Type B pancreatic cell (in vitro differentiated cells): Measurements from ENCODE around the gene HTR3E. TPM values are rescaled to one million over a fixed set of nuclear protein-coding genes. Genes with fewer than 3 reads are reported as not detected.
A peak's percentile ranks its signal among the peaks of the same experiment; 100 is the strongest.
"Not testable (repeated sequence)": the region's sequence is repeated elsewhere in the genome, so short reads cannot be mapped to it uniquely, and the experiment has no call there.

Experiments
- DNase-seq: peaks from one replicate; pipeline ENCODE4 v3.0.0; 2021; ENCODE audit warnings: mixed read lengths; ENCODE audit not compliant: unreplicated experiment; ENCODE audit errors: extremely low spot score
- H3K27ac Mint-ChIP-seq: 2 replicates; pipeline ENCODE4 v1.8.0; 2021; ENCODE audit warnings: mild to moderate bottlenecking, mixed read lengths
- H3K27me3 Mint-ChIP-seq: 2 replicates; pipeline ENCODE4 v1.8.0; 2021; ENCODE audit warnings: mixed read lengths
- H3K36me3 Mint-ChIP-seq: 2 replicates; pipeline ENCODE4 v1.8.0; 2021; ENCODE audit warnings: mixed read lengths
- H3K4me1 Mint-ChIP-seq: one replicate; pipeline ENCODE4 v1.8.0; 2021; ENCODE audit warnings: mixed read lengths; ENCODE audit not compliant: unreplicated experiment
- H3K4me3 Mint-ChIP-seq: 2 replicates; pipeline ENCODE4 v1.8.0; 2021; ENCODE audit warnings: mild to moderate bottlenecking, mixed read lengths
- H3K9me3 Mint-ChIP-seq: 2 replicates; pipeline ENCODE4 v1.8.0; 2021; ENCODE audit warnings: mixed read lengths
- total RNA-seq: library from RNA; stranded (reverse); gene quantifications from 2 replicates; pipeline ENCODE4 v1.2.1, GENCODE V29; 2021; ENCODE audit warnings: low replicate concordance
- TF ChIP-seq, protein P1 (sequence below): fragments of 200-600 bp; sonication (generic); conservative IDR thresholded peaks from 2 replicates; pipeline ENCODE4 v1.5.0; 2021; ENCODE audit warnings: antibody characterized with exemption, mild to moderate bottlenecking

HTR3E gene
- total RNA-seq, 1 donor from 2014 or later = not detected

DNA sequence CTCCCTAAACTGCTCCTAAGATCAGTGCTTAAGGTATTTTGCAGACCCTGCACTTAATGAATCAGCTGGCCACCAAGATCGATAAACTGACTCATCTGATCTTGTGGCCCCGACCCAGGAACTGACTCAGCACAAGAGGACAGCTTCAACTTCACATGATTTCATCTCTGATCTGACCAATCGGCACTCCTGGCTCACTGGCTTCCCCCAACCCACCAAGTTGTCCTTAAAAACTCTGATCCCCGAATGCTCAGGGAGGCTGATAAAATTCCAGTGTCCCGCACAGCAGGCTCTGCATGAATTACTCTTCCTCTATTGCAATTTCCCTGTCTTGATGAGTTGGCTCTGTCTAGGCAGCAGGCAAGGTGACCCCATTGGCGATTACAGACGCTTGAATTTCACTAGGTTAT lies 13.5 kb downstream of the HTR3E start:
- no peaks in the 10 kb centered on the region for H3K9me3 Mint-ChIP-seq
- no peaks in the 10 kb centered on the region for H3K36me3 Mint-ChIP-seq
- TF ChIP-seq, protein P1, sequence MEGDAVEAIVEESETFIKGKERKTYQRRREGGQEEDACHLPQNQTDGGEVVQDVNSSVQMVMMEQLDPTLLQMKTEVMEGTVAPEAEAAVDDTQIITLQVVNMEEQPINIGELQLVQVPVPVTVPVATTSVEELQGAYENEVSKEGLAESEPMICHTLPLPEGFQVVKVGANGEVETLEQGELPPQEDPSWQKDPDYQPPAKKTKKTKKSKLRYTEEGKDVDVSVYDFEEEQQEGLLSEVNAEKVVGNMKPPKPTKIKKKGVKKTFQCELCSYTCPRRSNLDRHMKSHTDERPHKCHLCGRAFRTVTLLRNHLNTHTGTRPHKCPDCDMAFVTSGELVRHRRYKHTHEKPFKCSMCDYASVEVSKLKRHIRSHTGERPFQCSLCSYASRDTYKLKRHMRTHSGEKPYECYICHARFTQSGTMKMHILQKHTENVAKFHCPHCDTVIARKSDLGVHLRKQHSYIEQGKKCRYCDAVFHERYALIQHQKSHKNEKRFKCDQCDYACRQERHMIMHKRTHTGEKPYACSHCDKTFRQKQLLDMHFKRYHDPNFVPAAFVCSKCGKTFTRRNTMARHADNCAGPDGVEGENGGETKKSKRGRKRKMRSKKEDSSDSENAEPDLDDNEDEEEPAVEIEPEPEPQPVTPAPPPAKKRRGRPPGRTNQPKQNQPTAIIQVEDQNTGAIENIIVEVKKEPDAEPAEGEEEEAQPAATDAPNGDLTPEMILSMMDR = no peak
- no peaks in the 10 kb centered on the region for H3K4me1 Mint-ChIP-seq
- H3K27ac Mint-ChIP-seq = no peak overlapping the region
- no peak for DNase-seq
- no peak overlapping the region for H3K4me3 Mint-ChIP-seq
- peaks cover 4% of the 10 kb centered on the region for H3K27me3 Mint-ChIP-seq

DNA sequence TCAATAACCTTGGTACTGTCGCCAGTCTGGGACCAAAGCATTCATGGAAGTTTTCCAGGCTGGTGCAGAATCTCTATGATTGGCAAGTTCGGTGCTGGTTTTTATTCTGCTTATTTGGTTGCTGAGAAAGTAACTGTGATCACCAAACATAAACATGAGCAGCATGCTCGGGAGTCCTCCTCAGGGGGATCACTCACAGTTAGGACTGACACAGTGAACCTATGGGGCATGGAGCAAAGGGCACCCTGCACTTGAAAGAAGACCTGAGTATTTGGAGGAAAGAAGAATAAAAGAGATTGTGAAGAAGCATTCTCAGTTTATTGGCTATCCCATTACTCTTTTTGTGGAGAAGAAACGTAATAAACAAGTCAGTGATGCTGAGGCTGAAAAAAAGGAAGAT lies 19.2 kb downstream of the HTR3E start:
- TF ChIP-seq, protein P1 = no peak
- Mint-ChIP-seq H3K27ac (no peak overlapping the region), H3K4me1 (no peaks in the 10 kb centered on the region), H3K4me3 (no peak overlapping the region), H3K27me3 (peaks cover 10% of the 10 kb centered on the region), H3K9me3 (no peaks in the 10 kb centered on the region), H3K36me3 (no peaks in the 10 kb centered on the region)
- DNase-seq = no peak

DNA sequence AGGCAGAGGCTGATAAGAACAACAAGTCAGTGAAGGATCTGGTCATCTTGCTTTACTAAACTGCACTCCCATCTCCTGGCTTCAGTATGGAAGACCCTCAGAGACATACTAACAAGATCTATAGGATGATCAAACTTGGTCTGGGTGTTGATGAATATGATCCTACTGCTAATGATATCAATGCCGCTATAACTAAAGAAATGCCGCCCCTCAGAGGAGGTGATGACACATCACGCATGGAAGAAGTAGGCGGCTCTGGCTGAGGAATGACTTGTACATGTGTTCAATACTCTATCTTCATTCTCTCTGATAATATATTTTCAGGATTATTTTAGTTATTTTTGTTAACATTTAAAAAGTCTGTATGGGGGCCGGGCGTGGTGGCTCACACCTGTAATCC lies 20.8 kb downstream of the HTR3E start:
- Mint-ChIP-seq H3K36me3 (no peaks in the 10 kb centered on the region), H3K27ac (no peak overlapping the region), H3K4me1 (no peaks in the 10 kb centered on the region), H3K27me3 (peaks cover 10% of the 10 kb centered on the region), H3K4me3 (no peak overlapping the region), H3K9me3 (no peaks in the 10 kb centered on the region)
- no peak for DNase-seq
- TF ChIP-seq, protein P1 = no peak

DNA sequence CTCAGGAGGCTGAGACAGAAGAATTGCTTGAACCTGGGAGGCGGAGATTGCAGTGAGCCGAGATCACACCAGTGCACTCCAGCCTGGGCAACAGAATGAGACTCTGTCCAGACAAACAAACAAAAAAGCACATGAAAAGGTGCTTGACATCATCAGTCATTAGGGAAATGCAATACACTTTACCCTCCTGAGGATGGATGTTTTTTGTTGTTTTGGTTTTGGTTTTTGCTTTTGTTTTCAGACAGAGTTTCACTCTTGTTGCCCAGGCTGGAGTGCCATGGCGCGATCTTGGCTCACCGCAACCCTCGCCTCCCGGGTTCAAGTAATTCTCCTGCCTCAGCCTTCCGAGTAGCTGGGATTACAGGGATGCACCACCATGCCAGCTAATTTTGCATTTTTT lies 24.2 kb downstream of the HTR3E start:
- H3K27ac Mint-ChIP-seq, H3K9me3 Mint-ChIP-seq, H3K36me3 Mint-ChIP-seq, H3K27me3 Mint-ChIP-seq, DNase-seq, H3K4me3 Mint-ChIP-seq, H3K4me1 Mint-ChIP-seq: not testable (repeated sequence)

DNA sequence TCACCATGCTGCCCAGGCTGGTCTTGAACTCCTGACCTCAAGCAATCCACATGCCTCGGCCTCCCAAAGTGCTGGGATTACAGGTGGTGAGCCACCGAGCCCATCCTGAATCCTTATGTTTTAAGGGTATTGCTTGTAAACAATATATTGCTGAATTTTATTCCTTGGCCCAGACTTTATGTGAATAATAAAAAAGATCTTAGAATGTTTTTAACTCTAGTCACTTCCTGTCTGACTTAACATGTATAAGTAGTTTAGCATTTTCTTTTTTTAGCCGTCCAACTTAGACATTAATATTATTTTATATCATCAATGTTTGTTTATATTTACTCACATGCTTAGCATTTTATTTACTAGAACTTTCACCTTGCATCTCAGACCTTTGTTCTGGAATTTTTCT lies 29.1 kb downstream of the HTR3E start:
- no peak overlapping the region for H3K27ac Mint-ChIP-seq
- no peak for DNase-seq
- TF ChIP-seq, protein P1 = no peak
- H3K4me3 Mint-ChIP-seq = no peak overlapping the region
- H3K4me1 Mint-ChIP-seq = no peaks in the 10 kb centered on the region
- H3K36me3 Mint-ChIP-seq = no peaks in the 10 kb centered on the region
- H3K9me3 Mint-ChIP-seq = no peaks in the 10 kb centered on the region
- H3K27me3 Mint-ChIP-seq = no peaks in the 10 kb centered on the region

DNA sequence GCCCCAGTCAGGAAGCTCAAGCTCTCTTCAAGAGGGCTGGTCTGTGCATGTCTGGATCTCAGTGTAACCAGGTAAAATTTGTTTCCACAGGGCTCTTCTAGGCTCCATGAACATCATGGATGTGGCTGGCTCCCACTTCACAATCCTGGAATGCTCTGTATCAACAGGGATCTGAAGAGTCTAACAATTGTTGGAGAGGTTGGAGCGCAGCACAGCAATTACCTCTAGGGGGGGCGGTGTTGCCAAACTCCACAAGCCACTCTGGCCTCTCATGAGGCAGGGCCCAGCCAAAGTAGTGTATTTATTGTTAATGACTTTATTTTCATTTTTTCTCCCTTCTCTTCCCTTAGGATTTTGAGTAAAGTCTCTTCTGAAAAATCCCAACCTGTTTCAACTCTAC lies 32.1 kb downstream of the HTR3E start:
- Mint-ChIP-seq H3K27ac (no peak overlapping the region), H3K4me3 (no peak overlapping the region), H3K4me1 (peaks cover 4% of the 10 kb centered on the region), H3K36me3 (no peaks in the 10 kb centered on the region), H3K9me3 (no peaks in the 10 kb centered on the region), H3K27me3 (no peaks in the 10 kb centered on the region)
- no peak for DNase-seq
- TF ChIP-seq, protein P1 = peak; percentile 60
